GM12878 (cell line): ENCODE measurements around the gene BIRC3. TPM values are rescaled to one million over a fixed set of nuclear protein-coding genes. Genes with fewer than 3 reads are reported as not detected.

Experiments used
- ATAC-seq: fragments of 200-7000 bp; cut with Tn5 transposase; 3 replicates; pipeline ENCODE4 v1.9.1; 2020; ENCODE audit warnings: mild to moderate bottlenecking, moderate library complexity
- BruUV-seq: library from RNA; stranded (reverse); fragments of 400-500 nt; replicated peaks from 2 replicates; lab custom pipeline; 2021; lab: Mats Ljungman, UMichigan
- CTCF ChIA-PET: fragments of 300-600 bp; sonication (Branson Sonifier 250); formaldehyde crosslinking; extraction: SDS; loops from one replicate; lab custom pipeline; 2021; ENCODE audit warnings: inconsistent platforms; lab: Yijun Ruan, JAX
- POLR2A ChIA-PET: fragments of 350-600 bp; formaldehyde crosslinking; extraction: SDS; loops from one replicate; lab custom pipeline; 2021; ENCODE audit warnings: inconsistent platforms; lab: Charles Lee
- RAD21 ChIA-PET: fragments of 300-600 bp; sonication (Branson Sonifier 250); formaldehyde crosslinking; loops from one replicate; lab custom pipeline; 2023; ENCODE audit warnings: antibody characterized with exemption; ENCODE audit not compliant: unreplicated experiment; lab: Charles Lee
- SMC1A ChIA-PET: fragments of 300-600 bp; sonication (Branson Sonifier 250); formaldehyde crosslinking; loops from one replicate; lab custom pipeline; 2023; ENCODE audit not compliant: unreplicated experiment, uncharacterized antibody; lab: Charles Lee
- DNase-seq: peaks from one replicate; pipeline ENCODE4 v3.0.0-alpha.2; 2011; ENCODE audit warnings: low read depth, low spot score
- FAIRE-seq: peaks from 3 replicates; lab custom pipeline; 2011; peaks lifted over from hg19 to GRCh38; lab: Jason Lieb, UNC
- H2AFZ ChIP-seq: 2 replicates; pipeline ENCODE4 v1.6.0; 2011; ENCODE audit warnings: low read depth, low read length, control low read depth; ENCODE audit not compliant: control insufficient read depth
- H3K27ac ChIP-seq: 2 replicates; pipeline ENCODE4 v1.5.1; 2011; ENCODE audit warnings: control low read depth; ENCODE audit not compliant: control insufficient read depth, insufficient read depth
- H3K27me3 ChIP-seq, 2 experiments: replicated peaks in 1 of 2; 2 replicates each; pipeline versions ENCODE4 v1.6.0 to v1.6.1; 2011; ENCODE audit warnings: low read length in 1 of 2; ENCODE audit not compliant: control insufficient read depth in 2 of 2, insufficient read depth in 2 of 2
- H3K36me3 ChIP-seq, 2 experiments: 2 replicates each; pipeline ENCODE4 v1.5.1; 2011; ENCODE audit warnings: low read length in 1 of 2; ENCODE audit not compliant: control insufficient read depth in 2 of 2, insufficient read depth in 2 of 2
- H3K4me1 ChIP-seq: 2 replicates; pipeline ENCODE4 v1.6.1; 2011; ENCODE audit warnings: mild to moderate bottlenecking, low read length, moderate library complexity, mixed read lengths; ENCODE audit not compliant: control insufficient read depth, insufficient read depth
- H3K4me2 ChIP-seq: 2 replicates; pipeline ENCODE4 v1.6.0; 2011; ENCODE audit warnings: control low read depth; ENCODE audit not compliant: control insufficient read depth, insufficient read depth
- H3K4me3 ChIP-seq: fragments of 200-600 bp; sonication (generic); 2 replicates; pipeline ENCODE4 v1.5.1; 2016
- H3K79me2 ChIP-seq: 2 replicates; pipeline ENCODE4 v1.6.0; 2011; ENCODE audit warnings: low read length; ENCODE audit not compliant: control insufficient read depth, insufficient read depth
- H3K9ac ChIP-seq: 2 replicates; pipeline ENCODE4 v1.8.0; 2011; ENCODE audit warnings: low read length, control low read depth, mixed read lengths; ENCODE audit not compliant: control insufficient read depth, insufficient read depth
- H3K9me3 ChIP-seq: replicated peaks from 3 replicates; pipeline ENCODE4 v1.5.1; 2011; ENCODE audit warnings: mild to moderate bottlenecking, low read length; ENCODE audit not compliant: control insufficient read depth, insufficient read depth
- H4K20me1 ChIP-seq: 2 replicates; pipeline ENCODE4 v1.6.0; 2011; ENCODE audit not compliant: control insufficient read depth, insufficient read depth
- CBFB ChIP-seq: IDR thresholded peaks from 2 replicates; pipeline ENCODE4 v1.6.1; 2016; ENCODE audit warnings: antibody characterized with exemption, low read depth
- CHD1 ChIP-seq: IDR thresholded peaks from 2 replicates; pipeline ENCODE4 v1.6.1; 2012; ENCODE audit warnings: low read depth, low read length, improper control_type of control experiment
- E4F1 ChIP-seq: fragments of 450-650 bp; IDR thresholded peaks from 2 replicates; pipeline ENCODE4 v1.6.1; 2018; ENCODE audit warnings: borderline replicate concordance, mild to moderate bottlenecking; ENCODE audit not compliant: partially characterized antibody
- ESRRA ChIP-seq: IDR thresholded peaks from 2 replicates; pipeline ENCODE4 v1.6.1; 2012; ENCODE audit warnings: mild to moderate bottlenecking, low read length, improper control_type of control experiment
- IKZF2 ChIP-seq, 2 experiments: fragments of 450-650 bp; IDR thresholded peaks; 2 replicates each; pipeline ENCODE4 v1.6.1; 2017; ENCODE audit warnings: mild to moderate bottlenecking in 2 of 2, moderate library complexity in 2 of 2
- NKRF ChIP-seq: fragments of 450-650 bp; conservative IDR thresholded peaks from 2 replicates; pipeline ENCODE4 v1.6.1; 2017; ENCODE audit warnings: mild to moderate bottlenecking, moderate library complexity
- POLR2AphosphoS2 ChIP-seq: IDR thresholded peaks from 2 replicates; pipeline ENCODE4 v1.6.1; 2011; ENCODE audit warnings: low read depth, mild to moderate bottlenecking, low read length, improper control_type of control experiment, moderate library complexity
- SMARCA5 ChIP-seq: fragments of 450-650 bp; IDR thresholded peaks from 2 replicates; pipeline ENCODE4 v1.6.1; 2017; ENCODE audit warnings: mild to moderate bottlenecking
- TBL1XR1 ChIP-seq: IDR thresholded peaks from 2 replicates; pipeline ENCODE4 v1.6.1; 2012; ENCODE audit warnings: low read depth, low read length, improper control_type of control experiment
- ZNF274 ChIP-seq: IDR thresholded peaks from one replicate; pipeline ENCODE4 v1.8.0; 2011; ENCODE audit not compliant: insufficient read length, insufficient read depth
- ZNF687 ChIP-seq: fragments of 450-650 bp; IDR thresholded peaks from 2 replicates; pipeline ENCODE4 v1.6.1; 2017; ENCODE audit warnings: mild to moderate bottlenecking, moderate library complexity
- WGBS: methylation state at CpG from one replicate; pipeline ENCODE4 v1.1.6; 2016; ENCODE audit warnings: low lambda C conversion rate; ENCODE audit not compliant: insufficient replicate concordance, insufficient coverage; ENCODE audit errors: missing lambda C conversion rate; 5-methylcytosine and 5-hydroxymethylcytosine counted together
- in situ Hi-C: fragments of 300-500 bp; cut with MboI; formaldehyde crosslinking; loops from 9 replicates; pipeline ENCODE4 v1.14.3; 2018; ENCODE audit warnings: mixed read lengths
- intact Hi-C: fragments of 100-400 bp; cut with micrococcal nuclease; formaldehyde crosslinking; loops from one replicate; pipeline ENCODE4 v1.14.2; 2022; ENCODE audit not compliant: unreplicated experiment
- polyA plus RNA-seq, 11 experiments: library from polyadenylated mRNA; depleted of rRNA in 4 of 11; unstranded in 6 of 11; stranded (reverse) in 5 of 11; fragments of >200 nt; fragmentation: Nextera tagmentation in 4 of 11; fragmentation: Illumina TruSeq in 1 of 11; extraction: Ambion mirVana in 4 of 11; extraction: Trizol in 1 of 11; gene quantifications; 1 replicate in 1 of 11; 2 replicates in 10 of 11; pipeline versions ENCODE4 v1.2.1 to v1.2.3, GENCODE V29; 2011 to 2016; ENCODE audit warnings: inconsistent platforms in 2 of 11, missing spikeins in 2 of 11, low read depth in 1 of 11
- total RNA-seq, 4 experiments: library from RNA; depleted of rRNA in 3 of 4; stranded (reverse); fragments of >200 nt in 3 of 4; fragmentation: Illumina TruSeq in 1 of 4; extraction: Trizol in 1 of 4; gene quantifications; 2 replicates each; pipeline versions ENCODE4 v1.2.1 to v1.2.3, GENCODE V29; 2013 to 2021

Gene BIRC3
- total and polyA plus RNA-seq, 10 of the 15 experiments (the other 5 are each of a cell fraction or from before 2014, with no cell fraction given), result 42.1 to 351 (median 83.7) TPM

- FAIRE-seq, result no peak
- no peak for DNase-seq
- SMC1A ChIA-PET, result interaction anchor here (0.7 to 13.5 kb wide), 12 partner anchors 10 to 298 kb away, joined by 3 to 255 read pairs (median 4); no protein-coding TSS in a partner anchor
- TF ChIP-seq ESRRA, result no peak
- TF ChIP-seq ZNF274, result no peak
- TF ChIP-seq ZNF687, result no peak
- TF ChIP-seq IKZF2 (IDR thresholded peaks at IDR 0.05), result peak in 1 of 2 experiments; percentile 28; a peak in 2 of 4 replicates
- no peak for TF ChIP-seq NKRF
- no peak for TF ChIP-seq SMARCA5
- no peak for TF ChIP-seq E4F1
- 0 out of 2 replicates have a peak, but pooled peaks have one; percentile 46 for TF ChIP-seq TBL1XR1
- peak; percentile 23; the same call in 1 of the 2 replicates for TF ChIP-seq POLR2AphosphoS2
- no peak for TF ChIP-seq CBFB
- TF ChIP-seq CHD1, result 0 out of 2 replicates have a peak, but pooled peaks have one; percentile 24
Observed at GRCh38 chr11:102318469-102318868, 1.2 kb downstream of the BIRC3 start.

More at GRCh38 chr11:102318469-102318868, 1.2 kb downstream of the BIRC3 start:
- Histone ChIP-seq H3K79me2 (peaks cover 68% of the 10 kb centered on the region), H3K36me3 (0 out of 4 replicates have a peak, but pooled peaks cover 0 to 5% of the 10 kb centered on the region in 2 experiments), H3K27ac (peak overlapping the region; percentile 97), H3K4me3 (peak overlapping the region; percentile 76), H3K9ac (peak overlapping the region; percentile 85), H2AFZ (no peak overlapping the region), H3K27me3 (no peaks in the 10 kb centered on the region), H3K4me1 (peaks cover 19% of the 10 kb centered on the region), H3K9me3 (no peaks in the 10 kb centered on the region; the same call in 2 of the 3 replicates), H3K4me2 (peak overlapping the region; percentile 70), H4K20me1 (no peaks in the 10 kb centered on the region)
- RAD21 ChIA-PET, result interaction anchor here (0.8 to 5.0 kb wide), 7 partner anchors 14 to 295 kb away, joined by 3 to 61 read pairs (median 7); no protein-coding TSS in a partner anchor
- no TSS peak for BruUV-seq
- in situ Hi-C loops (no loop called here), intact Hi-C loops (loop anchor here (5.0 kb wide), 2 partner anchors 114 to 244 kb away; no protein-coding TSS in a partner anchor)
- POLR2A ChIA-PET, result interaction anchor here (1.3 to 2.8 kb wide), 2 partner anchors 17 to 24 kb away, joined by 5 to 10 read pairs; no protein-coding TSS in a partner anchor
- 0% methylated on average over 1 of the region's 1 CpG for WGBS
- CTCF ChIA-PET, result interaction anchor here (0.6 to 4.8 kb wide), 11 partner anchors 10 to 348 kb away, joined by 3 to 31 read pairs (median 4); no protein-coding TSS in a partner anchor
- ATAC-seq, result peak; percentile 20
